Activated CD4-positive, alpha-beta T cell treated with anti-CD3 and anti-CD28 coated beads, Interleukin-2, amount 50 U/mL, for 48 hours (primary cell): ENCODE measurements around the gene RTRAF.

Source experiments
- DNase-seq, 2 experiments: peaks; one replicate each; pipeline ENCODE4 v3.0.0-alpha.2; 2020

The RTRAF gene

DNA sequence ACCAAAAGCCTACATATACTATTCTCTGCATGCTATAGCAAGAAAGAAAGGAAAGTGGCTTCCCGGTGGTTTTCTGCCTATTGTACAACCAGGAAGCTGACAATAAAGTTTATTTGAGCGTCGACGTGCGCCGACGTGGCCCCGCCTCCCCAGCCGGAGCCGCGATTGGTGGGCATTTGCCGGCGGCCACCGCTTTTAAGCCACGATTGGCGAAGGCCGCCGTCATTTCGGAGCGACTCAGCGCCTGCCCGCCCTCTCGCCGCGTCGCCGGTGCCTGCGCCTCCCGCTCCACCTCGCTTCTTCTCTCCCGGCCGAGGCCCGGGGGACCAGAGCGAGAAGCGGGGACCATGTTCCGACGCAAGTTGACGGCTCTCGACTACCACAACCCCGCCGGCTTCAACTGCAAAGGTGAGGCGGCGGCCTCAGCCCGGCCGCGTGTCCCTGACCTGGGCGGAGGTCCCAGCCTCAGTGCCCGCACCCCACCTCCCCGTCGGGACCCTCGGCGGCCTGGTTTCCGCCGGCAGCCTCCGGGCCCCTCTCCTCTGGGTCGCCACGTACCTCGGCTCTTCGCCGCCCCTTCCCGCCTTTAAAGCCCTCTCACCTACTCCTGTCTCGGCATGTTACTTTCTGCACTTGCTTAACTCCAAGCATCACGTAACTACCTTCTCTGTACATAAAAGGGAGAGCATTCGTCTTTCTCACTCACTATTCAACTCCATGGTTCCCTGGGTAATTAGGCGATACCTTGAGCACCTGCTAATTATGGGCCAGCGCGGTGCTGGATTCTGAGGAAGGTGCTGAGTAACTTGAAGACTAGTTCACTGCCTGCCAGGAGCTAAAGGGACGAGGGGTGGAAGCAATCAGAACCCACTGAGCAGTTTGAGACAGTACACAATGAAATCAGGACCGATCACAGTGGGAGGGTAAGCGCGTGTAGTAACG is at the start of gene RTRAF:
Gene RTRAF (plus strand): TSS at position 254 of the 942 bp plus-strand sequence. CDS start 94 bp downstream, at position 348.
- peak; percentile 89 to 91 for DNase-seq

DNA sequence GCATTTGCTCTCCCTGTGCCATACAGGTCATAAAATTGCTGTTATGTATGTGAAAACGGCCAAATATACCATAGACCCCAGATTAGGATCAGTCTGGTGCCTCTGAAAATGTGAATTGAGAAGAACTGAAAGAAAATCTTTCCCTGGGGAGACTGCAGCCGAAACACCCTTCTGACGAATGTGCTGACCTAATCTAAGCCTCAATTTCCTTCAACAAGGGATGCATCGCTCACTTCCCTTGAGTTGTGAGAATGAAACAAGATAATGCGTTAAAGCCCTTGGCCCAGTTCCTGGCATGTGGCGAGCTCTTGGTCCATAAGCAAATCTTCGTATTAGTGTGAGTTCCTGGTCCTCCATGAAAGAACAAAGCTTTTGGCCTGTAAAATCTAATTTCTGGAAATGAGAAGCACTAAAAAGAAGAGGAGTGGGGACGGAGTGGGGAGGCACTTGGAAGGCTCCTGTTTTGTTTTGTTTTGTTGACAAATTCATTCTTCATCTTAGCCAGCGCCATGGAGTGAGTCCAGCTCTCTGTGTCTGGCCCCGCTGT is 49.5 kb upstream of the RTRAF start:
- no peak for DNase-seq

DNA sequence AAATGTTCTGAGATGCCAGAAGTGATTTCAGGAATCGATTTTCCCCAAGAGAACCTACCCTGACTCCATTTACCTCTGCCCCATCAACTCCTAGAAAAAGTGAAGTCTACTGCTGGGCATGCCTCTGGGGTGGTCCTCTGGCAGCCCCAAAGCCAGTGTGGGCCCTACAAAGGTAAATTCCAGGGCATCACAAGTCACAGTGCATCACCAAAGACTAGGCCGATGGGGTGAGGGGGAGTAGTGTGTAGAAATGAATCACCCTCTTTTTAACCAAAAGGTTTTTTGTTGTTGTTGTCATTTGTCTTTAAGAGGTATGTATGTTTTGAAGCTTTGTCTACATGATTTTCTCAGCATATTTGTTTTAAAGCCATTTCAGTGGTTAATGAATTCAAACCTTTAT is 46.4 kb upstream of the RTRAF start:
- no peak for DNase-seq

DNA sequence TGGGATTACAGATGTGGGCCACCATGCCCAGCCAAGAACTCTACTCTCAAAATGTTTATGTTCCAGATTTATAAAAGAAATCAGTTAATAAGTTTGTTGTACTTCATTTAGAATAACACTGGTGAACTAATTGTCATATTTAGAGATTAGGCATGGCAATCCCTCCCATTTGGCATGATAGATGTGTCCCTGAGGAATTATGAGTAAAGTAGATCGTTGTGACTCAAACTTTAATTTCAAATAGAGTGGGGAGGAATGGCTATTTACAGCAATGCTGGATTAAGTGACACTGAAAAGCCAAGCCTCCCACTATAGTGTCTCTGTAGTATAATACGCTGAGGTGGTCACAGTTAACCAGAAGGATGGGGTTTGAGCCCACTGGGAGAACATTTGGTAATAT is 39.3 kb upstream of the RTRAF start:
- no peak for DNase-seq

DNA sequence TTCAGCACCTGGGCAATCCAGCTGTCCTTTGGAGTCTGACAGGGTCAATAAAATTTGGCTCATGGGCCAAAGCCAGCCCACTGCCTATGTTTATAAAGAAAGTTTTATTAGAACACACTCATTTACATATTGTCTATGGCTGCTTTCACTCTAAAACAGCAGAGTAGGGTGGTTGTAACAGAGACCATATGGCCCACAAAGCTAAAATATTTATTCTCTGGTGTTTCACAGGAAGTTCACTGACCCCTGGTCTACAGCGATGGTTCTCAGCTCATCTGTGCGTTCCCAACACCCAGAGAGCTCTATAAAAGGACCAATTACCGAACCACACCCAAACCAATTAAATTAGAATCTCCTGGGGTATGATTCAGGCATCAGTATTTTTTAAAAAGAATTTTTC is 37.7 kb upstream of the RTRAF start:
- DNase-seq, result no peak

DNA sequence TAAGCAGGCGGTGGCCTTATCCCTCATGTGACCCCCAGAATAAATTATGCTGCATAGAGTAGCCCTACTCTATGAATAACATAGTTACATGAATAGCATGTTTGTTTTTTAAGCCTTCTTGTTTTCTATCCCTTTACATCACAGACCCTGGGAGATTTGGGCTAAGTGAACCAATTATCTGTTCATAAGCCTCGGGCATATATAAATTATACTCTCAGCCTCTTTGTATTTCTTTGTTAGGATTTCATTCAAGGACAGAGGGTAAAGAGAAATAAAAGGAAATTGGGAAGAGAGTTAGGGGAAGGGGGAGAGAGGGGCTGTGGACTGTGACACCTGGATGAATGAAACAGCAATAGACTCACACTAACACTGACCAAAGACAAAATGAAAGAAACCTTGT is 35.3 kb upstream of the RTRAF start:
- DNase-seq, result no peak

DNA sequence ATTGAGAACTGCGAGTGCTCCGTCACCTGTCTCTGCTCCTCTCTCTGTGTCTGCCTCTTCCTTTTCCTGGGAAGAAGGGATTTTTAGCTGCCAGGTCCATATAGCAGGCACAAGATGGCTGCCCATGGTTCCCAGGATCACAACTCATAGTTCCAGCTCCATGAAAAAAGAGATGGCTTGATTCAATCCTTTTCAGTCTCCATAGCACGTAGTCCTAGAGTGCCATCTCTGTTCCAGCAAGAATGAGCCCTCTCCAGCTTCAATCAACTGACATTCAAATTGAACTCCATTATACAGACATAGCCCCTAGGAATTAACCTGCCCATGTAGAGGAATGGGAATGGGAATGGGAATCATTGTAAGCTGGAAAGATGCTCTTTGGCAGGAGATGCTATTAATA is 34.7 kb upstream of the RTRAF start:
- DNase-seq, result no peak

DNA sequence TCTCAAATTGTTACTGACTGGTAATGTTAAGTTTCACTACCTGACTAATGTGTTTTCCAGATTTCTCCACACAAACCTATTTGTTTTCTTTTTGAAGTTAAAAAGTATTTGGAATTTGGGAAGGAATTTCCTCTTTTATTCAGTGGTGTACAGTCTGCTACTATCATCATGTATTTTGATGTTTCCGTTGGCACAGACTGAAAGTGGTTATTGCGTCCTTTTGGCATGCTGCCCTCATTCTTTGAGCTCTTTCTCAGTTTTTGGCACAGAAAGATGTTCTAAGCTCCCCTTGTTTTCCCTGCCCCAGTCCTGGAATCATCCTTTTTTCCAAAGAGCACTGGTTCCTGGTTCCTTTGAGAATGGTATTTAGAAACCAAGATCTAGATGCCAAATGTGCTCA is 31.4 kb upstream of the RTRAF start:
- DNase-seq, result no peak

DNA sequence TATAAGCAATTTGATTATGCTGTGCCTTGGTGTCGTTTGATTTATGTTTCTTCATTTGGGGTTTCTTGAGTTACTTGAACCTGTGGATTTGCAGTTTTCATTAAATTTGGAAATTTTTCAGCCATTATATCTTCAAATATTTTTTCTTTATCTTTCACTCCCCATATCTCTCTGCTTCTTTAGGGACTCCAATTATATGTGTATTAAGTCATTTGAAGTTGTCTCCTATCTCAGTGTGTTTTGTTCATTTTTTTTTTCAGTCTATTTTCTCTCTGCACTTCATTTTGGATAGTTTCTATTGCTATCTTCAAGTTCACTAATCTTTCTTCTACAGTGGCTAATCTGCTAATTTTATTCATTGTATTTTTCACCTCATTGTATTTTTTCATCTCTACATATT is 29.4 kb upstream of the RTRAF start:
- no peak for DNase-seq

DNA sequence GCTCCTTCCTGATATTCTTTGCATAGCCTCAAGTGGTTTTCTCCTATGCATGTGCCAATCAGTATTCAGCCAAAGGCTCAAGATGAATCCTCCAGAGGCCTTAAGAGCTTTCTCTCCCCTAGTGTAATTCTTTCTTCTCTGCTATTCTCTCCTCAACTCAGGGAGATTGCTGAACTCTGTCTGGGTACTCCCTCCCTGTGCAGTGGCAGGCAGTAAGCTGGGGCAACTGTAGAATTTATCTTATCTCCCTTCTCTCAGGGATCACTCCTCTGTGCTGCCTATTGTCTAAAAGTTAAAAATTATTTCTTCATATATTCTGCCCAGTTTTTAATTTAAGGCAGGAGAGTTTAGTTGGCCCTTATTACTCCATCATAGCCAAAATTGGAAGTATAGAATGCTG is 28.5 kb upstream of the RTRAF start:
- DNase-seq, result no peak

DNA sequence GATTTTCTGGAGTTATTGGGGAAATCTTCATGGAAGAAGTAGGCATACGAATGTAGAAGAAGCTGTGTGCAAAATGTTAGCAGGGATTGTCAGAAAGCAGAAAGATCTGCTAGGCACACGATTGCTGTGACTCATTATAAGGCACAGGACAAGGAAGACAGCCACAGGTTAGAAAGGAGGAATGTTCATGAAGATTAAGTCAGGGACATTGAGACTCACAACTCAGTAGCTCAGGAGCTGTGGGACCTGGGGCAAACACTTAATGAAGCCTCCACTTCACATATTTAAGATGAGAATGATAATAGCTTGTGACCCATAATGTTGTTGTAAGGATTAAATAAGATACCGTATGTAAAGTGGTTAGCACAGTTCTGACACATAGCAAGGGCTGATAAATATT is 26.6 kb upstream of the RTRAF start:
- no peak for DNase-seq

DNA sequence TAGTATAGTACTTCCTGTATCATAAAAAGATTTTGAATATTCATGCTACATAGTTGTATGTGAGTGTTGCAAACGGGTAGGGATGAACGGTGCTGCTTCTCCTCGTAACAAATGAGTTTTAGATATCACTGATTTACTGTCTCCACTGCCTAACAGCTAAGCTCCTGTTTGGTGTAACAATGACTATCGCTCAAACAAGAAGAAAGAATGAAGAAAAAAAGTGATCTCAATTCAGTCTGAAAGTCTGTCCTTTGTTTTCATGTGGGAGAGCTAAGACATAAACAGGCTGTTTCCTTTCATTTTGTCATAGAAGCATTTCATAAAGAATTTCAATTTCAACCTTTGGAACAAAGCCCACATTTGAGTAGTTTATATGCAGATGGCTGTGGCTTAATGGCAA is 26.1 kb upstream of the RTRAF start:
- no peak for DNase-seq

DNA sequence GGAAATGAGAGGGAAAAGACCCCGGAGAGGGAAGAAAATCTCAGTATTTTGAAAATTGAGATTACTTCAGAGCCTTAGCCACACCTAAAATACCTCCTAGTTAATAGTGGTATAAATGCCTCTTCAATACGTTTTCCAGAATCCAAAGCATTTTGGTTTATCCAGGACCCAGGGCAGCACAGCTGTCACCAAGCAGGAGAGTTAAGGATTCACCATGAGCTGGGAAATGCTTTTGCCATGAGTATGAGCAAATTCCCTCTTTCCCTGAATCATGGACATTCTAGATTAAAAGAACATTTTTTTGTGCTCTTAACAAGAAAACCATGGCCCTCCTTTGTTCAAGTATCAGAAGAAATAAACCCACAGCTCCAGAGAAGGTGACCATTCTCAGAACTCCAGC is 21.8 kb upstream of the RTRAF start:
- no peak for DNase-seq

DNA sequence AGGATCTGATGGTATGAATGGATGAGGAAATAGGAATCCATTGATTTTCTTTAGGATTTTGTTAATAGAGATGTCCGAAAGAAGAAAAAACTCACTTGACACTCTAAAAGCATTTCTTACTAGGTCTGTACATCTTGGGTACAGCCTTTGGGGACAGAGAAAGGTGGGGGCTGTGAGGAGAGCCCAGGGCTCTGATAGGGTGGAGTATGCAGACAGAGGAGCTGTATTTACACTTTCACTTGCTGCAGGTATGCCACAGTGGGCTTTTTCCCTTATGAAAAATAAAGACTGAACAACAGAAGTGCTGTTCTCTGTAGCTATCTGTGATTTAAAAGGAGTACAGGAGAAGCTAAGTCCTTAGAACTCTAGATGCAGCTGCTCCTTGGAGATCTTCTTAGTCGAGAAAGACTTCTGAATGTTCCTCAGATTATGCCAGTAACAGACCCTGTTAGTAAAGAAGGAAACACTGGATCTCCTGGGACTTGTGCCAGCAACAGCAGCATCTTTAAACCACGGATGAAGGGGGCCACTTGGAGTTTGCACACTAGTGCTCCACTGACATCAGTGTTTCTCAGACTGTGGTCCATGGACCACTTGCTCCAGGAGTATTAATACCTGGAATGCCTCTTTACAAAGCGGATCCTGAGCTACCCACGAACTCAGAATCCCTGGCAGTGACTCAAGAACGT is 19.4 kb upstream of the RTRAF start:
- DNase-seq, result no peak

DNA sequence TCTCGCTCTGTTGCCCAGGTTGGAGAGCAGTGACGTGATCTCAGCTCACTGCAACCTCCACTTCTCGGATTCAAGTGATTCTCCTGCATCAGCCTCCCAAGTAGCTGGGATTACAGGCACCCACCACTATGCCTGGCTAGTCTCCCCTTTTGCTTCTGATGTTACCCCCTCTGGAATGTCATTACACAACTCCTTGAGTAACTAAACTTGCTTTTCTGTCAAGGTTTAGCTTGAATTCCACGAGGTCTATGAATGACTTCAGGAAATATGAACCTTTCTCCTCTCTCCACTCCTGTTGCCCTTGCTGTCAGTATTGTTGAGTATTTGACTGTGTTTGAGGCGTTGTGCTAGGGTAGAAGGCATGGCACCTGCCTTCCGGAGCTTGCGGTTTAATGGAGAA is 16.8 kb upstream of the RTRAF start:
- no peak for DNase-seq

DNA sequence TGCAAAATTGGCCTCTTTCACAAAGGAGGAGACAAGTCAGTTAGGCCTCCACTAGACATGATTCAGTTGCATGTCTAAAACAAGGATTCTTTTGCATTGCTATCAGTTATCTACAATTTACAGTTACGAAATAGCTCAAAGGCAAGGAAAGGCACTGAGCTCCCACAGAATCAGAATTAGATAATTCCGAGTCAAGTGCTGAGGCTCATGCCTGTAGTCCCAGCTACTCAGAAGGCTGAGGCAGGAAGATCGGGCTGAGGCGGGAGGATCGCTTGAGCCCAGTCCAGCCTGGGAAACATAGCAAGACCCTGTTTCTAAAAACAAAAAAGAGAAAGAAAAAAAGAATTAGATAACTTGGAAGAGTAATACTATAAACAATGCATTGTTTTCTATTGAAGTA is 12.3 kb upstream of the RTRAF start:
- DNase-seq, result no peak

DNA sequence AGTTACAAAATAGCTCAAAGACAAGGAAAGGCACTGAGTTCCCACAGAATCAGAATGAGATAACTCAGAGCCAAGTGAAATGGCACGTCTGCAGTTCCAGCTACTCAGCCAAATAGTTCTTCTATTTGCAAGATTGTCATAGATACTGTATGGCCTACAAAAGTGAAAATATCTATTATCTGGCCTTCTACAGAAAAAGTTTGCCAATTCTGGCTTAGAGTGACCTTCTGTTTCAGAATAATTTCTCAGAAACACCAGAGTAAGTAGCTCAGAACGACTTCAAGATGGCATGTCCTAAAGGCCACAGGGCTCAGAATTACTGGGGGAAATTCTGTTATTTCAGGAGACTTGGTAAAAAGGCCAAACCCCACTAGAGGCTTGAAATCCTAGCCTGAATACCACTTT is 10.7 kb upstream of the RTRAF start:
- no peak for DNase-seq

DNA sequence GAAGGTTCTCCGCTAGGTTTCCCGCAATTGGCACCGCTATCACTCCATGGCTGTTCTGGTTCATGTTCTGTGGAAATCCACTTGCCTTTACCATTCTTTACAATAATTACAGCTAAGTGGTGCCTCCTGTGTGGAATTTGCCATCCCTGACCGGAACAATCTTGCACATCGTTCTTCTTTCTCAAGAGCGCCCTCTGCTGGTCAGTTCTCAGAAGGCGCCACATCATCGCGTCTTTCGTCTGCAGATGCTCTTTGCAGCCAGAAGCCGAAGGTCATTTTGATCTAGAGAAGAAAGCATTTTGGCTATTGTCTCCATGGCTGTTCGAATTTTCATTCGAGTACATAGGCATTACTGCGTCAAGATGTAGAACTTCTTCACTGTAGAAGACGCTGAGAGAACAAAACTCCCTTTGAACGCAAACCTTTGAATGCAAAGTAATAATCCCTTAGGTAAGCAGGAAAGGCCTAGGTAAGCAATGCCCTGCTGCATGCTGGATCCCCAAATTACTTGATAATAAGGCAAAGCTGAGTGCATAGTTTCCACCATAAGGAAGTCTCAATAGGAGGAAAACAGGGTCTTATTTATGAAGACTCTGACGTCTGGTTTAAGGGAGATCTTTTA is 10.1 kb upstream of the RTRAF start:
- peak; percentile 87 to 91 for DNase-seq

DNA sequence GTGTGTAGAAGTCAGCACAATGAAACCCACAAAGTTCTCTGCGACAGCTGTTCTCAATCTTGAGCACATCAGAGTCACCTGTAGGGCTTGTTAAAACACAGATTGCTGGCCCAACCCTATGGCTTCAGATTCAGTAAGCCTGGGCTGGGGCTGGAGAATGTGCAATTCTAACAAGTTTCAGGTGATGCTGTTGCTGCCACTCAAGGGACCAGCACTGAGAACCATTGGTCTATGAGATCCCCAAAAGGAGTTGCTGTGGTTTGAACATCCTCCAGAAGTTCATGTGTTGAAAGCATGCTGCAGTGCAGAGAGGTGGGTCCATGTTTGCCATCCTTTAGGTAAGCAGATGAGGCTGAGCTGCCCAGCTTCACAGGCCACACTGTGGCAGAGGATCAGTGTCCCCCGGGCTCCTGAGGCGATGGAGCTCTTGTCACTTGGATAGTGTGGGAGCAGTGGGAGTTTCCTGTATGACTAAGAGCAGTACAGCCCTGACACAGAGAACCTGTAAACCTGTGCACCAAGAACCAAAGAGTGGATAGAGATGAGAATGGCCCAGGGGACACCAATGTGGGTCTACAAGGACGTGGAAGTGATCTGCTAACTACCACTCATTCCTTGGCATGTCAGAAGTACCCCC is 8.0 kb upstream of the RTRAF start:
- no peak for DNase-seq

DNA sequence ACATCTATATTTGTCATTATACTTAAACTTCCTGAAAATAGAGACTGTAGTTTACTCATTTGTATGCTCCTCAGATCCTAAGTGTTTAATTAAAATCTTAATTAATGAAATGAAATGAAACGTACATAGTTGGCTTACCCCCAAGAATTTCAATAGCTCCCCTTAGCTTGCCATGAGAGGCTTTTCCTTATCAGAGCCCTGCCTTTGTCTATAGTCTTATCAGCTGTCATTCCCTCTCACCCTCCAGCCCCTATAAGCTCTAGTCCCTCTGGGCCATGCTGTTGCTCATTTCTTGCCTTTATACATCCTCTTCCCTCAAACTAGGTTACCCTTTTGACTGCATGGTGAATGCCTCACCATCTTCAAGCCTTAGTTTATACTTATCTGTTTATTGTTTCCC is 1.1 kb upstream of the RTRAF start:
- no peak for DNase-seq

DNA sequence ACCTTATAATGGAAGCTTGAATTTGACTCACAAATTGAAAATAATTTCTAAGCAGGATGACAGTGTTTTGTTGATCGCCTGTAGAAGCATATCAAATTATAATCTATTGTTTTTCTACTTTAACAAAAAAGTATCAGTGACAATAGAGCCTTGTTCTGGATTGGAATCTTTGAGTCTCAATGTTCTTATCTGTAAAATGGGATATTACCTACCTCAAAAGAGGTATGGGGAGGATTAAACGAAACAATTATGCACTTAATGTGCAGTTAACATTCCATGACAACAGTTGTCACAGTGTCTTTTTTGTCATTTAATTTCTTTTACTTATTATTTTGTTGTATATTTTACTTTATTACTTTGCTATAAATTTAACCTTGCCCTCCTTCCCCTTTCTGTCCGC is 1.1 kb downstream of the RTRAF start:
- no peak for DNase-seq

DNA sequence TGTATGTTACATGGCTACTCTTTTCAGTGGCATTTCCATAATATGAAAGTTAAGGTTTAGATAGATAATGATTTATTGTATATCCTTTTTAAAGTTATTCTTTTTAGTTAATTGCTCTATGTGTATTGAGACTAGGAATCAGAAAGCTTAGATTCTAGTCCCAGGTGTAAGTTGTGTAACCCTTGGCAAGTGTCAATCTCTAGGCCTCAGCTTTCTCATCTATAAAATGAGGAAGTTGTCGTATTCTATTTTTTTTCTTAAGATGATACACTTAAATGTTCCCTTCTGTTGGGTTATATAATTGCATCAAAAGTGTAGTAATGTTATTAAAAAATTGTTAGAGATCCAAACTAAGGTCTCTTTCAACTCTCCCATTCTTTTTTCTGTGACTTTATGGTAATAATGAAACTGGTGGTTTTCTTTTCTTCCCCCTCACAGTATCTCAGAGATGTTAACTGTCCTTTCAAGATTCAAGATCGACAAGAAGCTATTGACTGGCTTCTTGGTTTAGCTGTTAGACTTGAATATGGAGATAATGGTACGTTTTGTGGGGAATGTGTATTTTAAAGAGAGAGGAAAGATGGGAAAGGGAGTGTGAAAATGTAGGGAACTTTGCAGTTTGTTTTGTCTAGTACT is 4.1 kb downstream of the RTRAF start:
- no peak for DNase-seq
